ENCODE measurements around the gene KLHDC8B.
A peak's percentile ranks its signal among the peaks of the same experiment; 100 is the strongest.

KLHDC8B gene

GRCh38 chr3:49171119-49171774 is at the start of gene KLHDC8B:
KLHDC8B (plus strand) TSS chr3:49171598; CDS start chr3:49172770, 1,172 bp downstream.
- DNase-seq (ENCODE audit: low spot score), result peak; percentile 94

- DNase-seq (ENCODE audit: low spot score), result no peak
These were observed 49.4 kb upstream of the KLHDC8B start for GRCh38 chr3:49122022-49122421.

- DNase-seq (ENCODE audit: low spot score), result no peak
These were observed 48.9 kb upstream of the KLHDC8B start for GRCh38 chr3:49122451-49122850.

GRCh38 chr3:49122886-49123545 is 48.4 kb upstream of the KLHDC8B start:
- DNase-seq (ENCODE audit: low spot score), result no peak

GRCh38 chr3:49123687-49124086 is 47.7 kb upstream of the KLHDC8B start:
- DNase-seq (ENCODE audit: low spot score), result no peak

- DNase-seq (ENCODE audit: low spot score), result no peak
These were observed 47.2 kb upstream of the KLHDC8B start for GRCh38 chr3:49124203-49124602.

GRCh38 chr3:49124991-49125670 is 46.3 kb upstream of the KLHDC8B start:
- no peak for DNase-seq (ENCODE audit: low spot score)

- DNase-seq (ENCODE audit: low spot score), result no peak
These were observed 40.4 kb upstream of the KLHDC8B start for GRCh38 chr3:49131040-49131439.

- no peak for DNase-seq (ENCODE audit: low spot score)
These were observed 39.8 kb upstream of the KLHDC8B start for GRCh38 chr3:49131576-49131975.

- DNase-seq (ENCODE audit: low spot score), result no peak
These were observed 39.3 kb upstream of the KLHDC8B start for GRCh38 chr3:49132073-49132436.

GRCh38 chr3:49132437-49133225 is 38.8 kb upstream of the KLHDC8B start, which contains the start of gene LAMB2:
LAMB2 (minus strand) TSS chr3:49133050; CDS start chr3:49132867, 183 bp downstream.
- DNase-seq (ENCODE audit: low spot score), result peak; percentile 80

- peak; percentile 94 for DNase-seq (ENCODE audit: low spot score)
These were observed 38.0 kb upstream of the KLHDC8B start for GRCh38 chr3:49133226-49133951.

- peak; percentile 11 for DNase-seq (ENCODE audit: low spot score)
These were observed 36.7 kb upstream of the KLHDC8B start for GRCh38 chr3:49134471-49135265.

- no peak for DNase-seq (ENCODE audit: low spot score)
These were observed 35.9 kb upstream of the KLHDC8B start for GRCh38 chr3:49135499-49135898.

GRCh38 chr3:49140080-49140479 is 31.3 kb upstream of the KLHDC8B start:
- DNase-seq (ENCODE audit: low spot score), result no peak

- DNase-seq (ENCODE audit: low spot score), result no peak
These were observed 23.2 kb upstream of the KLHDC8B start for GRCh38 chr3:49148159-49148558.

- no peak for DNase-seq (ENCODE audit: low spot score)
These were observed 19.8 kb upstream of the KLHDC8B start for GRCh38 chr3:49151610-49152009.

- DNase-seq (ENCODE audit: low spot score), result no peak
These were observed 18.0 kb upstream of the KLHDC8B start for GRCh38 chr3:49153349-49153912.

- no peak for DNase-seq (ENCODE audit: low spot score)
These were observed 14.1 kb upstream of the KLHDC8B start for GRCh38 chr3:49157289-49157688.

GRCh38 chr3:49158103-49158709 is 13.2 kb upstream of the KLHDC8B start:
- DNase-seq (ENCODE audit: low spot score), result no peak
